SIG-M5 (cell line): ENCODE measurements around the gene GNAI3.

ENCODE experiments used
- DNase-seq: peaks from one replicate; lab custom pipeline; 2025; lab: John Stamatoyannopoulos, UW

GNAI3 gene

DNA sequence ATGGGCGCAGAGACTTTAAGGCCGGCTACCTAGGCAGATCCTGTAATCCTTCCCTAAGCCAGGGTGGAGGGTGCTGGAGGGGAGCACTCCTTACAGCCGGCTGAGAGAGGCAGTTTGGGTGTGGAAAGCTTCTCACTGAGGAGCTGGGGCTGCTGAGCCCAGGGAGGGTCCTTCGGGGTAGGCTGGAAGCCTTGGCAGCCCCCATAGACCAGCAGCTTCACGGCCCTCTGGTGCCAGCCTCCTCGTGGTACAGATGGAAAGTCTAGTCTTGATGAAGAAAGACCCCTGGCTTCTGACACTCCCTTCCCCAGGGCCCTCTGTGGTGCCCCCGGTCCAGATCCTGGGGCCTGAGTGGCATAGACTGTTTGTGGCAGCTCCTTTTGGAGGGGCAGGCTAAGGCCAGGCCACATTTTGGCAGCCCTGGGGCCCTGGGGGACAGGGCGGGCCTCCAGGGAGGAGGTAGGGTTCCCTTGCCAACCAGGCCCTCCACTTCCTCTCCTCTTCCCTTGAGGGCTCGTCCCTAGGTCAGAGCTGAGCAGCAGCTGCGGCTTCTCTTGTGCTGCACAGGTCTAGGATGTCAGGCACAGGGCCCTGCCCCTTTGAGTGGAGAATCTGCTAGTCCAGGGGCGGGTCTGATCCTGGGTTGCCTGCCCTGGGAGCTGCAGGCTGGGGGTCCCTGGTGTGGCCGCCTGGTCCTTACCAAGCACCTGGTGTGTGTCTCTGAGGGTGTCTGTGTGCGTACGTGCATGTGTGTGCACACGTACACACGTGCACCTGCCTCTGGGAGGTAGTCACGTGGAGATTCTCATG, 76.0 kb downstream of the GNAI3 start:
- DNase-seq, result no peak

DNA sequence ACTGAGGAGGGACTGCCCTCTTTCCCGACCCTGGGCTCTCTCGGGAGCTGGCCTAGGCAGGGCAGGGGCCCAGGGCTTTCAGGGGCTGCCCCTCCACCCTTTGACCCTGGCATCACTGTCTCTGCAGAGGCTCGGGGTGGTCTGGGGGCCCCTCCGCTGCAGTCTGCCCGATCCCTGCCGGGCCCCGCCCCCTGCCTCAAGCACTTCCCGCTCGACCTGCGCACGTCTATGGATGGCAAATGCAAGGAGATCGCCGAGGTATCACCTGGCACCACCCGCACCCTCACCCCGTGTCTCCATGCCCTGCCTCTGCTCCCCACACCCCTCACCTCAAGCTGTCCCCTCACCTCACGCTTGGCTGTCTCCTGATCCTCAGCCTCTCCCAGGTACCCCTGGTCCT, 76.8 kb downstream of the GNAI3 start:
- DNase-seq, result no peak

- DNase-seq, result no peak
These were observed 77.5 kb downstream of the GNAI3 start for GRCh38 chr1:109625601-109626560.

DNA sequence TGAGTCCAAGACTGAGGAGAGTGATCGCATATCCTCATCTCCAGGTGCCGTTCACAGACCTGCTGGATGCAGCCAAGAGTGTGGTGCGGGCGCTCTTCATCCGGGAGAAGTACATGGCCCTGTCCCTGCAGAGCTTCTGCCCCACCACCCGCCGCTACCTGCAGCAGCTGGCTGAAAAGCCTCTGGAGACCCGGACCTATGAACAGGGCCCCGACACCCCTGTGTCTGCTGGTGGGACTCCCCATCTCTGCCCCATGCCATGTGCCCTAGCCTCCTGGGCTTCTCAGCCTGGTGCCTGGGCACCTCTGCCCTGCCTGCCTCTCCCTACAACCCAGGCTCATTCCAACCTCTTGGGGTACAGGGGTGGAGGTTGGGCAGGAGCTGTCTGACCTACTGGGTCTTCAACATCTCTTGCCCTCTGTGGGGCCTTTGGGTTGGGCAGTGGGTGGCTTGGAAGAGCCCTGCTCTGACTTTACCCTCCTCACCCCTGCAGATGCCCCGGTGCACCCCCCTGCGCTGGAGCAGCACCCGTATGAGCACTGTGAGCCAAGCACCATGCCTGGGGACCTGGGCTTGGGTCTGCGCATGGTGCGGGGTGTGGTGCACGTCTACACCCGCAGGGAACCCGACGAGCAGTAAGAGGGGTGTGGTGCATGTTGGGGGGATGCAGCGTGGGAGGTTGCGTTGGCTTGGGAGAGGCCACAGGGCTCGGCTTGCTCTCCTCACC, 78.4 kb downstream of the GNAI3 start:
- DNase-seq, result no peak

DNA sequence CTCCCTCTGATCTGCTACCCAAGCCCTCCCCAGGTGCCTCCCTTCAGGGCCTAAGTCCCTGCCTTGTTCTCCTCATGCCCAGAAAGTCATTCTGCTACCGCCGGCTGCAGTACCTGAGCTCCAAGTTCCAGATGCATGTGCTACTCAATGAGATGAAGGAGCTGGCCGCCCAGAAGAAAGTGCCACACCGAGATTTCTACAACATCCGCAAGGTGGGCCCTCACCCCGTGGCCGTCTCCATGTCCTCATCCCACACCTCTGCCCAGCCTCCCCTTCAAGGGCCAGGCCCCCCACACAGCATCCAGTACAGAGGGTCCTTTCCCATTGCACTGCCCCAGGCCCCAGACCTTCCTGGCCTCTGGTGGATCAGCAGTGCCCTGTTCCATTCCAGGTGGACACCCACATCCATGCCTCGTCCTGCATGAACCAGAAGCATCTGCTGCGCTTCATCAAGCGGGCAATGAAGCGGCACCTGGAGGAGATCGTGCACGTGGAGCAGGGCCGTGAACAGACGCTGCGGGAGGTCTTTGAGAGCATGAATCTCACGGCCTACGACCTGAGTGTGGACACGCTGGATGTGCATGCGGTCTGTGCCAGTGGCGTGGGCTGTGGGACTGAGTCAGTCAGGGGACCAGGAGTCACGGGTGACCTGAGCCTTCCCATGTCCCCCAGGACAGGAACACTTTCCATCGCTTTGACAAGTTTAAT, 79.4 kb downstream of the GNAI3 start:
- no peak for DNase-seq

GRCh38 chr1:109628540-109629321, 80.3 kb downstream of the GNAI3 start:
- no peak for DNase-seq

- no peak for DNase-seq
These were observed 81.1 kb downstream of the GNAI3 start for GRCh38 chr1:109629372-109630030.

GRCh38 chr1:109630081-109630897, 81.9 kb downstream of the GNAI3 start:
- no peak for DNase-seq

DNA sequence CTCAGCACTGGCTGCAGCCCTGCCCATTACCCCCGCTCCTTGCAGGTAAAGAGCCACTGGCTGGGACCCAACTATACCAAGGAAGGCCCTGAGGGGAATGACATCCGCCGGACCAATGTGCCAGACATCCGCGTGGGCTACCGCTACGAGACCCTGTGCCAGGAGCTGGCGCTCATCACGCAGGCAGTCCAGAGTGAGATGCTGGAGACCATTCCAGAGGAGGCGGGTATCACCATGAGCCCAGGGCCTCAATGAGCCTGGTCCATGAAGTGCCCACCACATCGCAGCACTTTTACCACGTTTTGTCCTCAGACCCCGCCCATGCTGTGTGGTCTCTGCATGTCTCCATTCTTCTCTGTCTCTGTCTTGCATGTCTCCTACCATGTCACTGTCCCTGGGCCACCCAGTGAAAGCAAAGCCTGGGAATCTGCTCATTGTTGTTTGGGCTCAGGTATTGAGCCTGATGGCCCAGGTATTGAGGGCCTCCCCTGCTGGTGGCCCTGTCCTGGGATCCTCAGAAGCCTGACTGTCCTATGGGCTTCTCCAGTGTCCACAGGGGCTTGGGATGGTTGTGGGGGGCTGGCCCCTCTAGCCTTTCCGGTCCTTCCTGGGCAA, 82.6 kb downstream of the GNAI3 start:
- DNase-seq, result no peak

DNA sequence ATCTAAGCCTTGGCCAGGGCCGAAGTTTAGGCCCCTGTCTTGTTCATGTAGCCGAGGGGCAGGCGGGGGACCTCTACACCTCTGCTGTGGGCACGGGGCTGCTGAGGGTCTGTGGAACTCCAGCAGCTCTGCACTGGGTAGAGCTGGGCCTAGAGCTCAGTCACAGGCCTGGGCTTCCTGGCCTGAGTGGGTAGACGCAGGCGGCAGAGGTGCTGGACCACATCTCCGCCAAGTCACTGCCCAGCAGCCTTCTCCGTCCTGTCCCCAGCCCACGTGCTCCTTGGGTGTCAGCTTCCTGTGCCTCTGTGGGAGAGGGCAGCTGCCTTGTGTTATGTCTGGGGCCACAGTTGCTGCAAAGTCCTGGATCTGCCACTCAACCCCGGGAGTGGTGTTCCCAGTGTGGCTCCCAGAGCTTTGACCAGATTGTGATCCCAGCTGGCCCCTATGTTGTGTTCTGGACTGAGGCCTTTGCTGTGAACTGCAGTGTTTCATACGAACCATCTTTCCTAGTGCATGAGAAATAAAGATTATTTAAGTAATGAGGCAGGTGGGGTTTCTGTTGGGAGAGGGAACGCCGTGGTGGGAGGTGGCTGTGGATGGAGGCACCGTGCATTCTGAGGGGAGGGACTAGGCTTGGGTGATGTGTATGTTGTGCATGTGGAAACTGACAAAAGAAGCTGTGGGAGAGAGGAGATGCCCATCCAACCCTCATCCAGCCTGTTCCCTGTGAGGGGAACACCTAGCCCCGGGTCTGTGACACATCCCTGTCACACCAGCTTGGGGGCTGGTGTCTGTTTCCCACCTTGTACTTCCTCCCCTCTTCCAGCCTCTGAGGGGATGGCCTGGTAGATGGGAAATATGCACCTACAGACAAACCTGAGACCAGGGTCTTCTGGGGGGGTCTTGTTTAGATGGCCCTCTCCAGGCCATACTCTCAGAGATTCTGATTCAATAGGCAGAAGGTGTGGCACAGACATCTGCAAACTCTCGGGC, 83.4 kb downstream of the GNAI3 start:
- DNase-seq, result no peak

DNA sequence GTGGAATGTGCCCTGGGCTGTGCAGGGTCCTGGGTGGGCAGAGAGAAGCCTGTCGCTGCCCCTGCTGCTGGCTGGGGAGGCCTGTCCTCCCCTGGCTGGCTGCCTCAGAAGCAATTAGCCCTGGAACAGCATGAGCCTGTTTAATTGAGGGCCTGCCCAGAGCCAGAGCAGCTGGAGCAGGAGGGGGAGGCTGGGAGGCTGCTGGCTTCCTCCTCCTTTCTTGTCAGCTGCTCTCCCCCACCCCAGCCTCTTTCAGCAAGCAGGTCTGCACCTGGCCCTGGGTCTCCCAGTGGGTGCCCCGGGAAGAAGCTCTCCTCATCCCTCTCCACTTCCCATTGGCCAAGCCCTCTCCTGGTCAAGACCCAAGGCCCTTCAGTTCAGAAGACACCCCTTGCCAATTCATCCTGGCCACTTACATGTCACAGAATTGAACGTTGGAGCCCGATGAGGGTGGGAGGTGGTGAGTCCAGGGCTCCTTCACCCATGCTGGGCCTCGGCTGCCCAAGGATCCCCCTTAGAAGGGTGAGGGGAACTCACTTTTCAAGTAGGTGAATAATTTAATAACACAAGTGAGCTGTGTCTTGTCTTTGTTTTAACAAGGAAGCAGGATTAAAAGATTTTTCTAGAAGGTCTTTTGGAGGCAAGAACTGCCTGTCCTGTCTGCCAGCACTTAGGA, 84.4 kb downstream of the GNAI3 start:
- no peak for DNase-seq

DNA sequence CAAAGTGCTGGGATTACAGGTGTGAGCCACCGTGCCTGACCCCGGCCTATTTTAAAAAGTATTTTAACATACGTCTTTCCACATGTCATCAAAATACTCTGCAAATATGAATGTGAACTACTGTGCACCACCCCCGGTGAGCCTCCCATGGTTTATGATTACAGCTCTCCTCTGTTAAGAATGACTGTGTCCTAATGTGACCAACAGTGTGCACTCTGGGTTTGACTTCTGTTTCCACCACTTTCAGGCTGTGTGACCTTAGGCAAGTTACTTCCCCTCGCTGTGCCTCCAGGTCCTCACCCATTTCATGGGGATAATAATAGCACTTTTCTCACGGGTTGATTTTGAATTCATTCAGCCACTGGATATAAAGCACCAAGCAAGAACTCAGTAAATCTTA, 85.9 kb downstream of the GNAI3 start:
- DNase-seq, result no peak

DNA sequence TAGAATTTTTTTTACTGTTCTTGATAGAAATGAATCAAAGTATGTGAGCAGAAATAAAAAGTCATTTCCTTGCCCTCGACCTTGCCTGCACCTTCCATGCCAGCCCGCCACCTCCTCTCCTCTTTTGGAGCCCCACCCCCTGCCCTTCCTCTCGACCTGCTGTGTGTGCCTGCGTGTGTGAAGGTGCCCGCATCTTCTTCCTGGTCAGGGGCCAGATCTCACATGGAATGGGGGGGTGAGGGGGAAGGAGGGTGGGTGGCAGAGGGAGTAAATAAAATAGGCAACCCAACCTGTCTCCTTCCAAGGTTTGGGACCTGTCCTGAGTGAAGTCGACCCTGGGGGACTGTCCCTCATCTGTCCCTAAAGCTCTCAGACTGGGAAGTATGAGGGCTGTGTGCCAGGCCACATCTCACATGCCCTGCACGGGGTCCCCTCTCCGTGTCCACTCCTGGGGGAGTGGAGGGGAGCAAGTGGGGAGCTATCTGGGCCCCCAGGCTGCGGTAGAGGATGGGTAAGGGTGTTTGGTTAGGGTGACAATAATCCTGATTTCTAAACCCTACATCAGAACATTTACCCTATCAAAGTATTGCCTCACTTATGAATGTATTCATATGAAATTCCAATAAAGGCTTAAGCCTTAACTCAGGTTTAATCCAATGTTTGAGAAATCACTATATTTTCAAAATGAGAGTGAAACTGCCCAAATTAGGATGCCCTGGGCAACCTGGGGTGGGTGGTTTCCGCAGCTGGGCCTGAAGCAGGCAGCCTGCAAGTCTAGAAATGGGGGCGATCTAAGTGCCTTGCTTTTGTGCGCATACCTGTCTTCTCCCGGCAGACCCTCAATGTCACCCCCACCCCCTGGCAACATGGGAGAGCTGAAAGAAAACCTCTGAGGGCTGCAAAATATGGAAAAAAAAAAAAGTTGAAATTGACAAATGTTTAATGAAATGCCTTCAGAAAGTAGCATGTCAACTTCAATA, 86.6 kb downstream of the GNAI3 start:
- no peak for DNase-seq

GRCh38 chr1:109635862-109636200, 87.4 kb downstream of the GNAI3 start:
- DNase-seq, result no peak

DNA sequence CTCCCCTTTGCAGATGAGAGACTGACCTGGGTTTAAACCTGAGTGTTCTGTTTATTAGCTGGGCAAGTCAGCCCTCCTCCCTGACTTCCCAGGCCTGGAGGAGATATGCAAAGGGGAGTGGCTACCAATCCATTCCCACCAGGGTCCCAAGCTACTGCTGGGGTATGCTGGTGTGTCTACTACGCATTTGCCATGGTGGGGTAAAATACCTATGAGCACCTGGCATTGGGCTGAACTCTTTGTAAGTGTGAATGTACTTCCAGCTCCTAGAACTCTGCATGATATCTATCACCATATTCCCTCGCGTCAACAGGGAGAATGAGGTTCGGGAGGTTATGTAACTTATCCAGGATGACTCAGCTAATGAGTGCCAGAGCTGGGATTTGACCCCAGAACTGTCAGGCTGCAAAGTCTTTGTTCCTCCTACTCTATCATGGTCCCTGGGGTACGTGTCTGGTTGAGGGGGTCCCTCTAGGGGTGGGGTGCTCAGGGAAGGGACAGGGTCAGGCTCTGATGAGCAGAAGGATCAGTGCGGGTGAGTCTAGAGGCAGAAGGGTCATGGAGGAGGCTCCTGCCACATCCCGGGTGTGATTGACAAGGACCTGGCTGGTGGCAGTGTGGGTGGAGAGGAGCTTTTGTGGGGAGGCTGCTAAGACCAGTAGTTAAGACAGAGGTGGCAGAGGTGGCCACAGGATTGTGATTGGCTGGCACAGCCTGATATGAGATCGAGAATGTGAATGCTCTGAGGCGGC, 88.0 kb downstream of the GNAI3 start:
- no peak for DNase-seq
